NCI-H510A treated with DMSO at 0.1 percent for 48 hours (cell line): ENCODE results near the gene SELENON.

Experiments used
- DNase-seq: peaks from one replicate; lab custom pipeline; 2025; lab: John Stamatoyannopoulos, UW

Gene SELENON

GRCh38 chr1:25809929-25810328 lies 9.9 kb downstream of the SELENON start:
- no peak for DNase-seq

- peak; percentile 60 for DNase-seq
Measured at GRCh38 chr1:25810341-25811299, 10.6 kb downstream of the SELENON start.

GRCh38 chr1:25811384-25812082 lies 11.5 kb downstream of the SELENON start:
- DNase-seq = no peak

GRCh38 chr1:25813071-25813733 lies 13.2 kb downstream of the SELENON start:
- no peak for DNase-seq

DNA sequence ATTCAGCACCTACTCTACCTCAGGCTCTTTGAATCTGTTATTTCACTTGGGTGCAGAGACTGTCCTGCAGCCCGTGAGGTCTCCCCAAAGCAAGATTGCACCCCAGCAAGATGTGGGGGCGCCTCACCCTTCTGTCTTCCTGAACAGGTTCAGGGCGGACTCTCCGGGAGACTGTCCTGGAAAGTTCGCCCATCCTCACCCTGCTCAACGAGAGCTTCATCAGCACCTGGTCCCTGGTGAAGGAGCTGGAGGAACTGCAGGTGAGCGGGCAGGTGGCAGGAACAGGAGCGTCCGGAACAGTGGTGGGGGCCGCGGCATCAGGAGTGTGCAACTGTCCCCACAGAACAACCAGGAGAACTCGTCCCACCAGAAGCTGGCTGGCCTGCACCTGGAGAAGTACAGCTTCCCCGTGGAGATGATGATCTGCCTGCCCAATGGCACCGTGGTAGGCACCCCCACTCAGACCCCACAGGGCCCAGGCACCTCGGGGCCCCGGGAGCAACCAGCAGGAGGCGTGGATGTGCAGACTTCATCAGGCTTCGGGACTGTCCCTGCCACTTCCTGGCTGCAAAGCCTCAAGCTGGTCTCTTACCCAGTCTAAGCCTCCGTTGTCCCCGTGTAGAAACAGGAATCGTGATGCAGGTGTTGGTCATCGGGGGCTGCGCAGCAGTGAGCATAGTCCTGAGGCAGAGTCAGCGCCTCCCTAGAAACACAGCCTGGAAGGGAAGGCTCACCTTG lies 13.9 kb downstream of the SELENON start:
- no peak for DNase-seq

DNA sequence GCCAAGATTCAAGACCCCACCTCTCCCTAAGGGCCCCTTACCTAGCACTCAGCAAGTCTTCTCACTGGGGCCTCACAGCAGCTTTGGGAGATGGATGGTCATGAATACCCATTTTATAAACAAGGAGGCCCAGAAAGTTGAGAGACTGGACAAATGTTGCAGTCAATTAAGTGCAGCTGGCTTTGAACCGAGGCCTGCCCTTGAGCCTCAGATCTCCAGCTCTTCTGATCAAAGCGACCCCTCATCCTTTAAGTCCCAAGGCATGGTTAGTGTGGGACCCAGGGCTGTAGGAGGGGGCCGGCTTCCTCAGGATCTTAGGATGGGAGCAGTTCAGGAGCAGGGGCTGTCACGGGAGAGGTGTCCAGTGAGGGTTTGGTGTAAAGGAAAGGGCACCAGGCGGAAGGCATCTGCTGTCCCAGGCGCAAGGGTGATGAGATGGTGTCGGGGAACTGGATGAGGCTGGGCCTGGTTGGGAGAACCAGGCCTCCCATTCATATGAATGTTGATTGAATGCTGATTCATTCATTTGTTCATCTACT lies 14.6 kb downstream of the SELENON start:
- no peak for DNase-seq

- no peak for DNase-seq
Measured at GRCh38 chr1:25815208-25816111, 15.5 kb downstream of the SELENON start.

DNA sequence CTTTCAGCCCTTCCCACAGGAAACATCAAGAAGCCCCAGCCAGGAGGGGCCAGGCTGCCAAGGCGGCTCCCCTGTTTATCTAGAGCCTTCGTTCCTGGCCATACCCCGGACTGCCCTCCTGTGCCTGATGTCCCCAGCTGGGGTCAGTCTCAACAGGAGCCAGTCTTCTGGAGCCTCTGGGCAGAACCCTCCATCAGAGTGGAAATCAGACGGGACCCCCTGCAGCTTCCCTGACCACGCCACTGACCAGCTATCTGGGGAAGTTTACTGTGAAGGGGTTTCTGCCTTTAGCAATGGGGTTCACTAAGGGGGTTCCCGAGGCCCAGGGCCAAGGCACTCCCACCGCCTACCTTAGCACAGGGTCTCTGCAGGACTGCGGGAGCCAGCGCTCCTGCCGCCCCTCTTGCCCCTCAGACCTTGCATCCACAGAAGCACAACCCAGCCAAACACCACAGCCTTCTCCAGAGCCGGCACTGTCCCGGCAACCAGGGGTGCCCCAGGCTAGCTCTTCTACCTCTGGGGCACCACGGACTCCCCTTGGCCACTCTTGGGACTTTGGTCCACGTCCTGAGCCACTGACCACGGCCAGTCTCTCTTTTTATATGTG lies 16.2 kb downstream of the SELENON start:
- DNase-seq = no peak

- peak; percentile 52 for DNase-seq
Measured at GRCh38 chr1:25817840-25818501, 18.0 kb downstream of the SELENON start.

DNA sequence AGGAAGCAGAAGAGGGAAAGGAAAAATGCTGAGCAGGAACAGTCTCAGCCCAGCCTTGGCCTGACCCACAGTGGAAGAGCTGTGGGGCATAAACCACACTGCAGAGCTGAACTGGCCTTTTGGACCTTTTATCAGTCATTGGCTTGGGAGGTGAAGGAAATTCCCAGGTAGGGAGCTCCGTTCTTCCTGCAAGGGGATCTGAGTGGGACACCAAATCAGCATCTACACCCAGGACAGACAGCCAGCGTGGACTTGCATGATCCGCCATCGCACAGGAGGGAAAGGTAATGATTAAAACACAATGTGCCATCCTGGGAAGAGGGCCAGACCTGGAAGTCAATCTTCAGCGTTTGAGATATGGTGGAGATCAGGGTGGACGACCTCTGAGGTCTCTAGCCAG lies 18.6 kb downstream of the SELENON start:
- DNase-seq = no peak

GRCh38 chr1:25819491-25820246 lies 19.7 kb downstream of the SELENON start, which contains the start of gene MTFR1L:
MTFR1L (plus strand) TSS chr1:25819954; CDS start chr1:25823105, 3,151 bp downstream.
- DNase-seq = peak; percentile 64

- DNase-seq = no peak
Measured at GRCh38 chr1:25820247-25821111, 20.5 kb downstream of the SELENON start.

- DNase-seq = no peak
Measured at GRCh38 chr1:25821112-25821476, 21.1 kb downstream of the SELENON start.

- no peak for DNase-seq
Measured at GRCh38 chr1:25821630-25822091, 21.7 kb downstream of the SELENON start.

DNA sequence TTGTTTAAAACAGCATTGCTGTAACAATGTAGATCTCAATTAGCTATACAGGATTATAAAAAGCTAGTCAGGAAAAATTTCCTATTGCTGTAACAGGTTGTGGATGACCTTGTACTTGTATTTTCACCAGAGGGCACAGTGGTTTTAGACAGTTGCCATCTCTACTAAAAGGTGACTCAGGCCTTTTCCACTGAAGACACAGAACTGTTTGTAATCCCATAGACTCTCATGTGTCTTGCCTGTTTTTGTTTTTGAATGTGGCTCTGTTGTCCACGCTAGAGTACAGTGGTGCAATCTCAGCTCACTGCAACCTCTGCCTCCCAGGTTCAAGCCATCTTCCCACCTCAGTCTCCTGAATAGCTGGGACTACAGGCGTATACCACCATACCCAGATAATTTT lies 25.6 kb downstream of the SELENON start:
- DNase-seq = no peak

- DNase-seq = no peak
Measured at GRCh38 chr1:25826571-25826970, 26.6 kb downstream of the SELENON start.

DNA sequence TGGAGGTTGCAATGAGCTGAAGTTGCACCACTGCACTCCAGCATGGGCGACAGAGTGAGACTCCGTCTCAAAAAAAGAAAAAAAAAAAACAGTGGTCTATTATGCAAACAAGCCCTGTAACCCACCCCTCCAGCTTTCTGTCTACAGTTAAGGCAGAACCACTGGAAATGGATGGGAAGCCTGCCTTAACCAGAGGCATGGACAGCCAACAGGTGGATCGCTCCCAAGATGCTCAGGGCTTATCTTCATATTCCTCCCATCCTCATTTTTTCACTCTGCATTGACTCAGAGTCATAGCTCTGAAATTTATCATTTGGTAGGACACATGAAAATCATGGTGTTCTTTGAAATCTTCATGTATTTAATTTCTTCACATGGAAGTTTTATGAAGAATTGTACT lies 28.5 kb downstream of the SELENON start:
- DNase-seq = no peak

DNA sequence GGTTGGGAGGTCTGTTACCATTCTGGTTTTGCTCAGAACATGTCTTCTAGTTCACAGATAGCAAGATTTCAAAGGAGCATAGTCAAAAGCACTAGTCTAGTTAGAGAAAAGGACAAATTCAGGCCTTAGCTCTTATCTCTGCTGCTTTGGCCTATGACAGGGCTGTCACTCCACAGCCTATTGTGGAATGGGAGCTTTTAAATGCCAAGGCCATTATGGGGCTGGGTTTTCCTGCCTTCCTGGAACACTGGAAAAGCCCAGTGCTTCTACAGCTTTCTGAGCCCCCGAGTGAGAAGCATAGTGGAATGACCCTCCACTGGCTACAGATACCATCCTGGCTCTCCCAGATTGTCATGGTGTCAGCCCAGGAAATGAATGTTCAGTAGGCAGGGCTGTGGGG lies 29.1 kb downstream of the SELENON start:
- DNase-seq = no peak
